IMR-90 (cell line): ENCODE results near the gene MRPL43. TPM values are rescaled to one million over a fixed set of nuclear protein-coding genes. Genes with fewer than 3 reads are reported as not detected.

ENCODE experiments used
- ATAC-seq: fragments of 200-7000 bp; cut with Tn5 transposase; 2 replicates; pipeline ENCODE4 v1.9.1; 2020; ENCODE audit warnings: low read depth, mild to moderate bottlenecking, moderate library complexity
- BruUV-seq: library from RNA; stranded (reverse); fragments of 400-500 nt; replicated peaks from 2 replicates; lab custom pipeline; 2021; lab: Mats Ljungman, UMichigan
- CTCF ChIA-PET: fragments of 300-600 bp; formaldehyde crosslinking; extraction: SDS; loops from one replicate; lab custom pipeline; 2021; ENCODE audit warnings: antibody characterized with exemption; lab: Yijun Ruan, JAX
- POLR2A ChIA-PET: fragments of 300-600 bp; sonication (Branson Sonifier 250); formaldehyde crosslinking; loops from one replicate; lab custom pipeline; 2022; ENCODE audit warnings: antibody characterized with exemption; ENCODE audit not compliant: unreplicated experiment; lab: Charles Lee
- DNase-seq: peaks from one replicate; pipeline ENCODE4 v3.0.0; 2013
- H2AFZ ChIP-seq: replicated peaks from 2 replicates; pipeline ENCODE3; 2013; ENCODE audit warnings: low read length, mild to moderate bottlenecking; ENCODE audit not compliant: poor library complexity
- H2AK5ac ChIP-seq: 2 replicates; pipeline ENCODE4 v1.6.1; 2013; ENCODE audit warnings: low read depth, low read length, inconsistent platforms
- H2AK9ac ChIP-seq: replicated peaks from 2 replicates; pipeline ENCODE3; 2013; ENCODE audit warnings: mild to moderate bottlenecking, low read depth, low read length, moderate library complexity; ENCODE audit not compliant: poor library complexity
- H2BK120ac ChIP-seq: 2 replicates; pipeline ENCODE4 v1.6.1; 2013; ENCODE audit warnings: low read depth, low read length, inconsistent platforms
- H2BK15ac ChIP-seq: 3 replicates; pipeline ENCODE4 v1.6.1; 2013; ENCODE audit warnings: low read depth, low read length, inconsistent platforms
- H2BK20ac ChIP-seq: 2 replicates; pipeline ENCODE4 v1.6.1; 2013; ENCODE audit warnings: low read depth, mild to moderate bottlenecking, inconsistent platforms, low read length, moderate library complexity
- H2BK5ac ChIP-seq: 2 replicates; pipeline ENCODE4 v1.6.1; 2013; ENCODE audit warnings: mild to moderate bottlenecking, low read depth, low read length, inconsistent platforms; ENCODE audit not compliant: poor library complexity, severe bottlenecking
- H3K14ac ChIP-seq: replicated peaks from 2 replicates; pipeline ENCODE4 v1.6.1; 2013; ENCODE audit warnings: low read depth, low read length, inconsistent platforms
- H3K18ac ChIP-seq: 2 replicates; pipeline ENCODE4 v1.6.1; 2013; ENCODE audit warnings: low read depth, low read length, control low read depth
- H3K23ac ChIP-seq: 2 replicates; pipeline ENCODE4 v1.6.1; 2013; ENCODE audit warnings: low read depth, low read length, inconsistent platforms
- H3K27ac ChIP-seq: 2 replicates; pipeline ENCODE4 v1.5.1; 2013; ENCODE audit warnings: mild to moderate bottlenecking, control low read depth, low read length; ENCODE audit not compliant: insufficient read depth
- H3K27me3 ChIP-seq: 2 replicates; pipeline ENCODE4 v1.6.1; 2013; ENCODE audit warnings: low read length; ENCODE audit not compliant: control insufficient read depth, insufficient read depth
- H3K36me3 ChIP-seq: 2 replicates; pipeline ENCODE4 v1.6.1; 2013; ENCODE audit warnings: low read length, mixed read lengths; ENCODE audit not compliant: control insufficient read depth, insufficient read depth
- H3K4ac ChIP-seq: 2 replicates; pipeline ENCODE4 v1.6.1; 2013; ENCODE audit warnings: low read depth, low read length, inconsistent platforms
- H3K4me1 ChIP-seq: 2 replicates; pipeline ENCODE4 v1.6.1; 2013; ENCODE audit warnings: low read length, mixed read lengths; ENCODE audit not compliant: control insufficient read depth, insufficient read depth
- H3K4me2 ChIP-seq: 2 replicates; pipeline ENCODE4 v1.6.1; 2013; ENCODE audit warnings: low read depth, mild to moderate bottlenecking, control low read depth, low read length, moderate library complexity
- H3K4me3 ChIP-seq: 2 replicates; pipeline ENCODE4 v1.5.1; 2013; ENCODE audit warnings: low read depth, mild to moderate bottlenecking, control low read depth, low read length, moderate library complexity; ENCODE audit not compliant: insufficient read depth
- H3K56ac ChIP-seq: 2 replicates; pipeline ENCODE4 v1.6.1; 2013; ENCODE audit warnings: low read length, inconsistent platforms; ENCODE audit not compliant: insufficient read depth; ENCODE audit errors: extremely low read depth
- H3K79me1 ChIP-seq, 2 experiments: 2 replicates each; pipeline ENCODE4 v1.6.1; 2013; ENCODE audit warnings: low read length in 2 of 2, inconsistent platforms in 1 of 2, low read depth in 1 of 2
- H3K9ac ChIP-seq: 2 replicates; pipeline ENCODE4 v1.6.1; 2013; ENCODE audit warnings: low read depth, low read length, control low read depth
- H3K9me1 ChIP-seq: 2 replicates; pipeline ENCODE4 v1.6.1; 2013; ENCODE audit warnings: low read length, inconsistent platforms; ENCODE audit not compliant: insufficient read depth
- H3K9me3 ChIP-seq: 2 replicates; pipeline ENCODE4 v1.6.1; 2013; ENCODE audit warnings: low read length; ENCODE audit not compliant: control insufficient read depth, insufficient read depth
- H4K20me1 ChIP-seq: 2 replicates; pipeline ENCODE4 v1.6.1; 2013; ENCODE audit warnings: low read length, inconsistent platforms; ENCODE audit not compliant: insufficient read depth
- H4K5ac ChIP-seq: 2 replicates; pipeline ENCODE4 v1.6.1; 2013; ENCODE audit warnings: mild to moderate bottlenecking, low read depth, low read length, control low read depth
- H4K8ac ChIP-seq, 2 experiments: 2 replicates each; pipeline ENCODE4 v1.6.1; 2013; ENCODE audit warnings: low read depth in 2 of 2, low read length in 2 of 2, control low read depth in 1 of 2, inconsistent platforms in 1 of 2
- H4K91ac ChIP-seq: 2 replicates; pipeline ENCODE4 v1.6.1; 2013; ENCODE audit warnings: low read depth, low read length, inconsistent platforms; ENCODE audit not compliant: insufficient read depth
- CHD1 ChIP-seq: IDR thresholded peaks from 2 replicates; pipeline ENCODE4 v1.6.1; 2012; ENCODE audit warnings: low read depth, low read length, improper control_type of control experiment
- FOS ChIP-seq: fragments of 150-350 bp; IDR thresholded peaks from 2 replicates; pipeline ENCODE4 v1.6.1; 2016; ENCODE audit warnings: low read depth, low read length
- NFE2L2 ChIP-seq: fragments of 150-350 bp; IDR thresholded peaks from 2 replicates; pipeline ENCODE4 v1.6.1; 2016; ENCODE audit warnings: low read depth, mild to moderate bottlenecking, low read length
- SMC3 ChIP-seq: fragments of 150-350 bp; IDR thresholded peaks from 2 replicates; pipeline ENCODE4 v1.6.1; 2016; ENCODE audit warnings: low read depth, mild to moderate bottlenecking, antibody characterized with exemption, low read length, moderate library complexity
- WGBS, 2 experiments: methylation state at CpG; one replicate each; pipeline versions ENCODE4 v1.1.5 to v1.1.7; 2013; ENCODE audit warnings: missing lambda C conversion rate in 2 of 2; ENCODE audit not compliant: insufficient read length in 1 of 2; ENCODE audit errors: extremely low coverage in 2 of 2; 5-methylcytosine and 5-hydroxymethylcytosine counted together
- dilution Hi-C: fragments of 300-500 bp; cut with HindIII; formaldehyde crosslinking; loops from one replicate; pipeline ENCODE4 v1.14.3; 2018; ENCODE audit warnings: low sequenced_read_pairs; ENCODE audit not compliant: unreplicated experiment
- in situ Hi-C: fragments of 300-500 bp; cut with MboI; formaldehyde crosslinking; loops from 3 replicates; pipeline ENCODE4 v1.14.3; 2019; ENCODE audit warnings: low sequenced_read_pairs, inconsistent platforms, mixed read lengths
- intact Hi-C: fragments of 100-400 bp; cut with micrococcal nuclease; formaldehyde crosslinking; loops from 2 replicates; pipeline ENCODE4 v1.10.0; 2022
- polyA plus RNA-seq, 3 experiments: library from polyadenylated mRNA; depleted of rRNA; stranded (reverse); fragments of >200 nt; gene quantifications; 2 replicates each; pipeline ENCODE4 v1.2.3, GENCODE V29; 2012; ENCODE audit warnings: low replicate concordance in 1 of 3
- total RNA-seq: library from RNA; depleted of rRNA; stranded (reverse); fragments of >200 nt; gene quantifications from 2 replicates; pipeline ENCODE4 v1.2.3, GENCODE V29; 2012
- TF ChIP-seq, protein P1 (sequence below): conservative IDR thresholded peaks from 2 replicates; pipeline ENCODE4 v1.5.1; 2012; ENCODE audit warnings: mild to moderate bottlenecking, low read depth, low read length, improper control_type of control experiment

MRPL43 gene
- total and polyA plus RNA-seq, 2 of the 4 experiments (the other 2 are of a cell fraction), result 61.3 to 142 TPM

DNA sequence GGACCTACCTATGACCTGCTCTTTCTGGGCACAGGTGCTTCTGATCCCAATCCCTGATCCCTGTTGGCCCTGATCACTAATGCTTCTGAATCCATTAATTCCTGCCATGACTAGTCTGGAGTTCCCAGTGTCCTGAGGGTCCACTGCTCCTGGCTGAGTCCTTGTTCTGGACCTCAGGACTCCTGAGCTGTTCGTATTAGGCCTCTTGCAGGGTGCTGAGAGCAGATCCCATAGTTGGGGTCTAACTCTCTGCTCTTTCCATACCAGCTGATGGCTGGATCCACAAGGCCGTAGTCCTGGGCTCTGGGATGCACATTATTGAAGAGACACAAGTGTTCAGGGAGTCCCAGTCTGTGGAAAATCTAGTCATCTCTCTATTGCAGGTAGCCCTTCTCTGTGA lies 7.0 kb downstream of the MRPL43 start:
- Histone ChIP-seq H4K5ac (no peak overlapping the region), H3K14ac (no peak overlapping the region), H4K20me1 (no peaks in the 10 kb centered on the region; the same call in none of the 2 replicates), H2AK9ac (no peak overlapping the region), H2AK5ac (no peak overlapping the region), H3K18ac (no peak overlapping the region), H2BK20ac (no peak overlapping the region), H2BK5ac (no peak overlapping the region), H3K4me1 (no peaks in the 10 kb centered on the region), H3K23ac (no peak overlapping the region), H3K79me1 (peaks cover 4 to 12% of the 10 kb centered on the region in 2 experiments; a peak in 3 of 4 replicates), H3K27ac (no peak overlapping the region), H2BK120ac (no peak overlapping the region), H3K56ac (no peak overlapping the region), H2BK15ac (no peak overlapping the region), H3K27me3 (no peaks in the 10 kb centered on the region), H3K36me3 (peaks cover 32% of the 10 kb centered on the region), H3K4me3 (no peak overlapping the region), H4K91ac (no peak overlapping the region), H2AFZ (peak overlapping the region; percentile 33), H3K9ac (no peak overlapping the region), H3K4me2 (no peak overlapping the region), H3K4ac (no peak overlapping the region), H3K9me3 (no peaks in the 10 kb centered on the region), H3K9me1 (peaks cover 8% of the 10 kb centered on the region), H4K8ac (no peak overlapping the region)
- intact Hi-C loops, result no loop called here
- BruUV-seq, result no TSS peak
- TF ChIP-seq, protein P1, sequence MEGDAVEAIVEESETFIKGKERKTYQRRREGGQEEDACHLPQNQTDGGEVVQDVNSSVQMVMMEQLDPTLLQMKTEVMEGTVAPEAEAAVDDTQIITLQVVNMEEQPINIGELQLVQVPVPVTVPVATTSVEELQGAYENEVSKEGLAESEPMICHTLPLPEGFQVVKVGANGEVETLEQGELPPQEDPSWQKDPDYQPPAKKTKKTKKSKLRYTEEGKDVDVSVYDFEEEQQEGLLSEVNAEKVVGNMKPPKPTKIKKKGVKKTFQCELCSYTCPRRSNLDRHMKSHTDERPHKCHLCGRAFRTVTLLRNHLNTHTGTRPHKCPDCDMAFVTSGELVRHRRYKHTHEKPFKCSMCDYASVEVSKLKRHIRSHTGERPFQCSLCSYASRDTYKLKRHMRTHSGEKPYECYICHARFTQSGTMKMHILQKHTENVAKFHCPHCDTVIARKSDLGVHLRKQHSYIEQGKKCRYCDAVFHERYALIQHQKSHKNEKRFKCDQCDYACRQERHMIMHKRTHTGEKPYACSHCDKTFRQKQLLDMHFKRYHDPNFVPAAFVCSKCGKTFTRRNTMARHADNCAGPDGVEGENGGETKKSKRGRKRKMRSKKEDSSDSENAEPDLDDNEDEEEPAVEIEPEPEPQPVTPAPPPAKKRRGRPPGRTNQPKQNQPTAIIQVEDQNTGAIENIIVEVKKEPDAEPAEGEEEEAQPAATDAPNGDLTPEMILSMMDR, result no peak
- TF ChIP-seq FOS (no peak), SMC3 (no peak), NFE2L2 (no peak), CHD1 (no peak)
- dilution Hi-C loops, result no loop called here
- in situ Hi-C loops, result no loop called here
- WGBS, 2 experiments, result 29% methylated on average over 1 of the region's 2 CpGs; no CpG with 5 or more reads in 1 of the 2 experiments
- POLR2A ChIA-PET, result no interaction called here
- DNase-seq (no peak), ATAC-seq (no peak)
- CTCF ChIA-PET, result no interaction called here
